GM23338 (cell line): ENCODE data around the gene CNST.

Source experiments
- CTCF ChIP-seq, 2 experiments: fragments of 200-600 bp in 1 of 2; sonication (generic) in 1 of 2; conservative IDR thresholded peaks; 2 replicates each; pipeline versions ENCODE4 v1.5.1 to v1.6.1; 2016 to 2017; ENCODE audit warnings: antibody characterized with exemption in 2 of 2, low read depth in 2 of 2, mild to moderate bottlenecking in 2 of 2, moderate library complexity in 1 of 2
- EZH2 ChIP-seq: fragments of 200-600 bp; sonication (generic); IDR thresholded peaks from one replicate; pipeline ENCODE4 v1.8.0; 2017; ENCODE audit warnings: antibody characterized with exemption, mild to moderate bottlenecking, low read depth; ENCODE audit not compliant: unreplicated experiment
- EZH2phosphoT487 ChIP-seq: fragments of 200-600 bp; sonication (generic); IDR thresholded peaks from one replicate; pipeline ENCODE4 v1.8.1; 2018; ENCODE audit warnings: antibody characterized with exemption; ENCODE audit not compliant: unreplicated experiment
- POLR2AphosphoS5 ChIP-seq: IDR thresholded peaks from 2 replicates; pipeline ENCODE4 v1.6.1; 2016; ENCODE audit warnings: antibody characterized with exemption, low read depth
- REST ChIP-seq: IDR thresholded peaks from one replicate; pipeline ENCODE4 v1.6.1; 2018; ENCODE audit warnings: antibody characterized with exemption; ENCODE audit not compliant: unreplicated experiment
- ZNF114 ChIP-seq: fragments of 250-450 bp; sonication (Bioruptor Pico); IDR thresholded peaks from 2 replicates; pipeline ENCODE4 v1.5.0; 2020; ENCODE audit warnings: mild to moderate bottlenecking, moderate library complexity

DNA sequence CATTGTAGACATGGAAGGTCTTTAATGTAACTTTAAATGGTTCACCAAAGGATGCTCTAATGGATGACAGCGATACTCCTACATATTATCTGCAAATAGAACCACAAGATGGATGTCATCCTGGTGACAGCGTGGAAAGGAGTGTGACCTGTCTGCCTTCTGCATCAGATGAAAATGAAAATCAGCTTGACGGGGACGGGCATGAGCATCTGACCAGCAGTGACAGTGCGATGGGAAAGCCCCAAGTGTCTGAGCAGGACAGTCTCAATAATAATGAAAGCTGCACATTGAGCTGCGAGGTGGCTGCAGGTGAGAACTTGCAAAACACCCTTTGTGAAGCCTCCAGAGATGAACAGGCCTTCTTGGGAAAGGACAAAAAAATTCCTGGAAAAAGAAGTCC is 25.2 kb downstream of the CNST start:
- TF ChIP-seq EZH2 (no peak), CTCF (conservative IDR thresholded peaks at IDR 0.05; ENCODE audit: low read depth in 2 of 2) (no peak), POLR2AphosphoS5 (no peak), REST (no peak), EZH2phosphoT487 (no peak), ZNF114 (CRISPR knock-in tag) (no peak)
